ENCODE data around the gene TOP1.
"Not testable (repeated sequence)": the region's sequence is repeated elsewhere in the genome, so short reads cannot be mapped to it uniquely, and the experiment has no call there.

TOP1 gene

DNA sequence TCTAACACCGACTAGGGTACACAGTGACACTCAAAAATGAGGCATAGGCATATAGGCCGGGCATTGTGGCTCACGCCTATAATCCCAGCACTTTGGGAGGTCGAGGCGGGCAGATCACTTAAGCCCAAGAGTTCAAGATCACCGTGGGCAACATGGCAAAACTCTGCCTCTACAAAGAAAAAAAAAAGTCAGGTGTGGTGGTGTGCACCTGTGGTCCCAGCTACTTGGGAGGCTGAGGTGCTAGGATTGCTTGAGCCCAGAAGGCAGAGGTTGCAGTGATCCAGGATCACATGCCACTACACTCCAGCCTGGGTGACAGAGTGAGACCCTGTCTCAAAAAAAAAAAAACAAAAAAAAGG lies 24.7 kb upstream of the TOP1 start:
- DNase-seq (ENCODE audit: low read depth, low spot score) = not testable (repeated sequence)

DNA sequence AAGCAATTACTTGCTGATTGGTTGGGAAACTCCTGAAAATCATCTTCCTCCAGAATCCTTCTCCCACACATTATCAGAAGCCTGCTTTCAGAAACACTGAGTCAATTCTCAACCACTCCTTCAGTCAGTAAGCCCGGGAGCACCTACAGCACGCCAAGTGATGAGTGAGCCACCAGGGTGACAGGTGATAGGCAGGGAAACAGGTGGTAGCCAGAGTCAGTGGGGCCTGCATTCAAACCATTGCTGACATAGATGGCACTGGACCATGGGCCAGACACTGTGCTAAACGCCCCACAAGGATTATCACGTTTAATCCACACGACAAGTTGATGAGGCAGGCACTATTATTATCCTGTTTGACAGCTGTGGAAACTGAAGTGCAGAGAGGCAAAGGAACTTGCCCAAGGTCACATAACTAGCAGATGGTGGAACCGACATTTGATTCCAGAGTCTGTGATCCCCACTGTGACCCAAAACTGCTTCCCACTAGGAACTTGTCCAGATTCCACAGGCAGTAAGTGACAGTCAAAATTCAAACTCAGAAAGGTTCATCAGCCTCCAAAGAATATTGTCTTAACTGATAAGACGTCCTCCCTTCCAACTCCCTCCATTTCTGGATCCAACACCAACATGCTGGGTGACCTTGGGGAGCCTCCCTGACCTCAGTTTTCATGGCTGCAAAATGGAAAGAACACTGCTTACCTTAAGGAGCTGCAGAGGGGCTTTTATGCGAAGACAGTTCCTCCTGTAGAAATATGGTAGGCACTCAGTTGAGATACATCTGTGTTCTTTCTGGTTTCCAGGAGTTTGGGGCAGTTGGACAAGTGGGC lies 23.9 kb upstream of the TOP1 start:
- no peak for DNase-seq (ENCODE audit: low read depth, low spot score)

DNA sequence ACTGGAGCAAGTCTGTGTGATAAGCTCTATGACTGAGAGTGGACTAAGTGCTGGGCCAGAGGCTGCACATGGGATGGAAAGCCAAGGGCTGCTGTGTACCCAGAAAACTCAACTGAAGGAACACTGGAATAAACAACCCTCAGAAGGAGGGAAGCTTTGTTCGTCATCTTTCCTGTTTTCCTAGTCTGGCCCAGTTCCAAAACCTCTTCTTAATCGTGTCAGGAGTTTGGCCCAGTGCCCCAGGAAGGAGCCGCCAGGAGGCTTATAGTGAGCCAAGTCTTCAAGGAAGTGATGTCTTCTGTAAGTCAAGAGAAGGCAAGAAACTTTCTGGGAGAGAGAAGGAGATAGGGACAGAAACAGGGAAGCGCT lies 23.3 kb upstream of the TOP1 start:
- DNase-seq (ENCODE audit: low read depth, low spot score) = peak; percentile 94

DNA sequence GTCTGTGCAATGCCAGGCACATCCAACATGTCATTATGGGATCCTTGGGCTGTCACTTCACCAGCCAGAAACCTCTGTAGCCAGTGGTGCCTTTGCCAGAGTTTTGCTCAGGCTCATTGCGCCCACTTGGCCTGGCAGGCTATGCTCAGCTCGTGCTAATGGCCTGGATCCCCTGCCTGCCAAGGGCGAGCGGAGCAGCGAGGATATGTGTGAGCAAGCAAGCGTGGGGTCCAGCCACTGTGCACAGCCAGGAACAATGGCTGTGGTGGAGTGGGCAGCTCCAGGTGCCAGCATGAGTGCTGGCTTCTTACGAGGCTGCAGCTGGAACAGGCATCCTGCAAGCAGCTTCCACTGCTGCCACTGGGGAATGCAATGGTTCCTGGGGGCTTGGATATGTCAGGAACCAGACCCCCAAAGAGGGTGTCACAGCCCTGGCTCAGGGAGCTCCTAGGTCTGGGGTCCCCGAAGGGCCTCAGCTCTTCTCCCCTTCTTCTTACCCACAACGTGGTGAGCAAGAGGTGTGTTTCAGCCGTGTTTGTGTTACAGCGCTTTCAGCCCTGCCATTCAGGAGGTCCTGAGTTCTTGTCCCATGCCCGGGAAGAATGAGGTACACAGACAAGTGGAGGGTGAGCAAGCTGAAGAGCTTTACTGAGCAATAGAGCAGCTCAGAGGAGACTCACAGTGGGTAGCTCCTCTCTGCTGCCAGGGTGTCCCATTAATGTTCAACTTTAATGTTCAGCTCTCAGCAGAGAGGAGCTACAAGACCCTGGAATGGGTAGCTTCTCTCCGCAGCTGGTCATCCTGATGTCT lies 22.3 kb upstream of the TOP1 start:
- DNase-seq (ENCODE audit: low read depth, low spot score) = no peak

GRCh38 chr20:41006936-41007474 lies 21.6 kb upstream of the TOP1 start:
- DNase-seq (ENCODE audit: low read depth, low spot score) = no peak

DNA sequence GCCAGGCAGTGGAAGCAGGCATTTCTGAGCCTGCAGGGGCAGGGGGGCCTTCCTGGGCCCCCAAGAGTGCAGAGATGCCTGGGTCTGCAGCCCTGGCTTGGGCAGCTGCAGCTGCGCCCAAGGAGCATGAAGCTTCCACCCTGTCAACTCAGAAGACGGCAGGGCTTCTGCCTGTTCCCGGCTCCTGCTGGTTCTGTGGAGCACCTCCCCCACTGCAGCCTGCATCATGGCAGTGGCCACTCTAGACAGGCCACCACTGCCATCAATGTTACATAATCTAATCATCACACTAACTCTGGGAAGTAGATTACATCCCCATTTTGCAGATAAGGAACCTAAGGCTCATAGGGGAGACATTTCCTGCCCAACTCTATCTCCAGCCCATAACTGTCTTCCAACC lies 21.1 kb upstream of the TOP1 start:
- DNase-seq (ENCODE audit: low read depth, low spot score) = no peak

GRCh38 chr20:41009946-41010345 lies 18.7 kb upstream of the TOP1 start:
- peak; percentile 63 for DNase-seq (ENCODE audit: low read depth, low spot score)

GRCh38 chr20:41011551-41012067 lies 17.0 kb upstream of the TOP1 start:
- no peak for DNase-seq (ENCODE audit: low read depth, low spot score)

DNA sequence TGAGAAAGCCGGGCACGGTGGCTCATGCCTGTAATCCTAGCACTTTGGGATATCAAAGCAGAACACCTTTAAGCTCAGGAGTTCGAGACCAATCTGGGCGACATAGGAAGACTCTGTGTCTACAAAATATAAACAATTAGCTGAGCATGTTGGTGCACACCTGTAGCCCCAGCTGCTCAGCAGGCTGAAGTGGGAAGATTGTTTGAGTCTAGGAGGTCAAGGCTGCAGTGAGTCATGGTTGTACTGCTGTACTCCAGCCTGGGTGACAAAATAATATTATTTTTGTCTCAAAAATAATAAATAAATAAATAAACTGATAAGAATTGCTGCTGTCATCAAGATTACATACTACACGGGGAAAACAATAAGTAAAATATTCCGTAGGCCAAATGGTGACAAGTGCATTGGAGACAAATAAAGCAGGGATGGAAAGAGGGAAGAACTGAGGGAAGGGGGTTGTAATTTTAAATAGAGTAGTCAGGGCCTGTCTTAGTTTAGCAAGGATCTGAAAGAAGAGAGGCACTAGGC lies 14.0 kb upstream of the TOP1 start:
- no peak for DNase-seq (ENCODE audit: low read depth, low spot score)

GRCh38 chr20:41017448-41018042 lies 11.1 kb upstream of the TOP1 start:
- DNase-seq (ENCODE audit: low read depth, low spot score) = no peak

- DNase-seq (ENCODE audit: low read depth, low spot score) = no peak
Measured at GRCh38 chr20:41018153-41018552, 10.5 kb upstream of the TOP1 start.

DNA sequence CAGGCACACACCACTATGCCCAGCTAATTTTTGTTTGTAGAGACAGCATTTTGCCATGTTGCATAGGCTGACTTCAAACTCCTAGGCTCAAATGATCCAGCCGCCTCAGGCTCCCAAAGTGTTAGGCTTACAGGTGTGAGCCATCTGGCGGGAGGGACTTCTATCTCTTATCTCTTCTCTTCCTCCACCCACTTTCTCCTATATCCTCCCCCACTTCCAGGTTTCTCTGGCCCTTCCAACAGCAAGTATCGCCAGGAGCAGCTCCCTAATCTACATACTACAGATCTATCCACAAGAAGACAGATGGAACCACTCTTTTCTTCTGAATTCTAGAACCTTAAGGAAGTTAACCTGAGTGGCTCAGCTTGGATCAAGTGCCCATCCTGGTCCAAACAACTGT lies 5.1 kb upstream of the TOP1 start:
- DNase-seq (ENCODE audit: low read depth, low spot score) = no peak

GRCh38 chr20:41027366-41027765 lies 1.3 kb upstream of the TOP1 start:
- DNase-seq (ENCODE audit: low read depth, low spot score) = no peak

DNA sequence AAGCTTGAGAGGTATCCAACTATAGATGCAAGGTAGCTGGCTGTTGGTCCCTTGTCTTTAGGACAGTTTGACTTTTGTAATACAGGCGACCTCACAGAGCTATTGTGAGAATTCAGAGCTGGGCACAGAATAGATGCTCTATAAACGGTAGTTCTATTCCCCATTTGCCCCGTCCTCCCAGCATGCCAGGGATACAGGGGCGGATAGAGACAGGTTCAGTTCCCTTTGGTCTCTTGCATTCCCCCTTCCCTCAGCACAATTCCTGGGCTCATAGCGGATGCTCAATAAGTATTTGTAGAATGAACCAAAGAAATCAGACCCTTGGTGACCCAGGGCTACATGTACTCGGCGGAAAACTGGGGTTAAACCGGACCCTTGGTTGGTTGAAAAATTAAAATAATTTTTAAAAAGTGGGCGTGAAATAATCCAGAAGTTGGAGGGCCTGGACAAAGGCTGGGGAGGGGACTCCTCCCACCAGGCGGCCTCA lies 707 bp upstream of the TOP1 start:
- DNase-seq (ENCODE audit: low read depth, low spot score) = no peak

DNA sequence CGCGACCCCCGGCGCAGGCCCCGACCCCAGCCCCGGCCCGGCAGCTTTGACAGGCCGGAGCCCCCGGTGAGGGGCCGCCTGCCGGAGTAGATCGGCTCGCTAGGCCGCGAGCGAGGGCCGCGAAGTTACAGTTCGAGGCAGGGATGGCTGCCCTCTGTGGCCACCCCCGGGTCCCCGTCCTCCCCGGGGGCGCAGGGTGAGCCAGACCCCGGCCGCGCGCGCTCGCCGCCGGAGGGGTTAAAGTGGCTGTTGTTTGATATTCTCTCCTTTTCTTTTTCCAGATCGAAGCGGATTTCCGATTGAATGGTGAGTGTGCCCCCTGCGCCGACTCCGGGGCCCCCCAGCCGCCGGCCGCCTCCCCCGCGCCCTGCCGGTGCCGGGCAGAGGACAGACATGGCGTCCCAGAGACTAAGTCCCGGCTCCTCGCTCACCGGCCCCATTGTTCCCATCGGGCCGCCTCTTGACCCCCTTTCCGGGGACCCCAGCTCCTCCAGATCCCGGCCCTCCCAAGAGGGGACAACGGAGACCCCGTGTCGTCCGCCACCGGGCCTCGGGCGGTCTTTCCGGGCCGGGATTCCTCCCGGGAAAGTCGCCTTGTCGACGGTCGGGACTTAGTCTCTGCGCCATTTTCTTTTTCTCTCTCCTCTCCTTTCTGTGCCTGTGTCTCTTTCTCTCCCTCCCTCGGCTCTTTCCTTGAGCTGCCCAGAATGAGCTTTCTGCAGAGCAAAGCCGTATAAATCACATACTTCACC lies 704 bp downstream of the TOP1 start:
- peak; percentile 47 for DNase-seq (ENCODE audit: low read depth, low spot score)

DNA sequence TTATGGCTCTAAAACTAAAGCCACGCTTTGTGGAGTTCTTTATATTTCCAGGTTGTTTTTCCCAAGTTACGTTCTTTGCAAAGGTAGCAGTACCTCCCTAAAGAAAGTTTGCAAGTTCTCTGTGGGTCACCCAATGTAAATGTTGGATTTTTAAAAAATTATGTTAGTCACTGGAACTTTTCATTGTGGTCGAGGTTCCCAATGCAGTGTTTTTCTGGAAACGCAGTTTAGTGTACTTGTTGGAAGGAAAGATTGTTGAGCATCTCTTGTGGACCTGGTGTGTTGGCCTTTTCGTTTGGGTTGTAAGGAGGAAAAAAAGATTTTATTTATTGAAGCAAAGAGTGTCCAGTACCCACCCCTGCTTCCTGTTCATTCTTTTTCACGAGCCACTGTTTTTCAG lies 1.4 kb downstream of the TOP1 start:
- DNase-seq (ENCODE audit: low read depth, low spot score) = peak; percentile 18

DNA sequence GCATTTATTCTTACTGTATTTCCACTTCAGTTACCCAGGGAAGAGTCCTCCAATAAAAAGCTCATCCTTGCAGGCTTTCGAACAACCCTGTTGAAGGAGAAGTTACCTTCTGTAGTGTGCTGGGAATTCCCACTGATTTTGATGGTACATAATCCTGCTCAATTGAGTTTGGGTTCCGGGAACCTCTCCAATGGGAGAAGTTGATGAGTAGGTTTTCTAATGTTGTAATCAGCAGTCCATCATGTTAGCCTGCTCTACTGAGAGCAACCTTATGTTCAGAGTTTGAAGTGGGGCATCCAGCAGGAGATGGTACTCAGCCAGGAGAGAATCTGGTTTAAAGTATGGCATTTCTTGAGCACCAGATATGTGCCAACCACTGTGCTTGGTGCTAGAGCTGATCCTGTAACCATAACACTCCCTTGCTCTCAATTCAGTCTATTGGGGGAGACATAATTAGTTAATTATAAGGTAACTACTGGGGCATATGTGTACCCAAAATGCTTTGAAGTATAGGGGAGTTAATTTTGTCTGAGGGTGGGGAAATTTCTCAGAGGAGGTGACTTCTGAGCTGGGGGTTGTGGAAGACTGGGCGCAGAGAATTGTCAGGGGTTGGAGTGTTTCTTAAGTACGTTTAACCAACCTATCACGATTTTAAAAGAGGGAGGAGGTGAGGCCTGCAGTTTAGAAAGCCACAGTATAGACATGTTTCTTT lies 2.1 kb downstream of the TOP1 start:
- peak; percentile 46 for DNase-seq (ENCODE audit: low read depth, low spot score)

GRCh38 chr20:41031243-41031619 lies 2.6 kb downstream of the TOP1 start:
- no peak for DNase-seq (ENCODE audit: low read depth, low spot score)

DNA sequence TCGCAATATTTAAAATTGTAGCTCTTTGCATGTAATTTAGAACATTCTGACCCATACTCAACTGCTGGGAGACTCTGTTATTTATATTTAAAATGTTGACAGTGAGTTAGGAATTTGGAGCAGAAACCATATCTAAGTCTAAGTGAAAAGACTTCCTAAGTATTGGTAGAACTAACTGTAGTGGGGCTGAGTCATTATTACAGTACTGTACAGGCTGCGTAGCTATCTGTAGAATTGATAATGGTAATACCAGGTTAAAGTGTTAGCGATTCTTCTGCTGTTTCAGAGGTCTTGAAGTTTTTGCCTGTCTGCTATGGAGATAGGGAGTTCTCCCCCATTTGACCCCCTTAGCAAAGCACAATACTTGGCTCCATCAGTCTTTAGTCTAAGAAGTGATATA lies 3.6 kb downstream of the TOP1 start:
- DNase-seq (ENCODE audit: low read depth, low spot score) = no peak

- no peak for DNase-seq (ENCODE audit: low read depth, low spot score)
Measured at GRCh38 chr20:41034239-41034638, 5.6 kb downstream of the TOP1 start.

Measured in astrocyte of the hippocampus (primary cell).